GM18519 (cell line): ENCODE results near the gene HDDC2.
"Not testable (repeated sequence)": the region's sequence is repeated elsewhere in the genome, so short reads cannot be mapped to it uniquely, and the experiment has no call there.

Source experiments
- ATAC-seq: cut with Tn5 transposase; IDR thresholded peaks from one replicate; pipeline ENCODE4 v1.9.1; 2021; ENCODE audit warnings: mild to moderate bottlenecking, moderate library complexity; ENCODE audit not compliant: unreplicated experiment, low FRiP score

Gene HDDC2

DNA sequence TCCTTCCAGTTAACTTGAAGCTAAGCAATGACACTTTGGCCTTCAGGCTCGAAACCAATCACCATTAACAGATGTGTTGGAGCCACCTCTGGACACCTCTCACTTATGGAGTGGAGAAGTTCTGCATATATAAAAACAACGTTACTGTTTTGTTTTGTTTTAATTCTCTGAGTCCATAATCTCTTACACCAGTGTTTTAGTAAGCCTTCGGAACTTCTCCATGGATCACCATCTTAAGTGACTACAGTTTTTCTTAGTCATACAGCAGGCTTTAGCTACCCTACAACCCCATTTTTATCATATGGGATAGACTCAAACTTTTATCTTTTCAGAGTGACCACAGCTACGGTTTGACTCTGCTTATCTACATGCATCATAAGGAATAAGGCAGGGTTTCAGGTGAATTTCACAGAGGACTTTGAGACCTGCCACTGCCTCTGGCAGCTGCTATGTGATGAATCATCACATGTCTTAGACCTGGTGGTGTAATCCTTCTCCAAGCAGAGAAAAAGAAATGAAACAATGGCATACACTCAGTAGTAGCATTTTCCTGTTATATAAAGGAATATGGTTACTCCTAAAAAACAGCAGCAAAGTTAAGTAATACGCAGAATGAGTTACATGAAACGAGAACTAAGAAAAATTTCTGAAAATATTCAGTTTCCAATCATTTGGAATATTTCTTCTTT, 5.5 kb upstream of the HDDC2 start:
- ATAC-seq = no peak

DNA sequence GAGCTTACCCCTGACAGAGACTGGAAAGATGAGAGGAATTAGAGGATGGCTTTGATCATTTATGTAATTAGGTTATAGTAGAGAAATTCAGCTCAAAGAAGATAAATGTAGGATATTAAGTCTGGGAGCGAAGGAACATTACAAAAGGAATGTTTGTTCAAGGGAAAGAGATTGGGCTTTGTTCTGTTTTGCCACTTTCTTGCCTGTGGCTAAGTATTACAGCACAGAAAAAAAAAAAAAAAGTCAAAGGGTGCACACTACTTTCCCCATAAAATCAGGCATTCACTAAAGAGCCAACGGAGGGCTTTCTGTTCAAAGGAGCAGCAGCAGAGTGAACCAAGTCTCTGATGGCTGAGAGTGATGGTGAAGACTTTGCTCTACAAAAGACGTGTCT, 5.0 kb upstream of the HDDC2 start:
- no peak for ATAC-seq

DNA sequence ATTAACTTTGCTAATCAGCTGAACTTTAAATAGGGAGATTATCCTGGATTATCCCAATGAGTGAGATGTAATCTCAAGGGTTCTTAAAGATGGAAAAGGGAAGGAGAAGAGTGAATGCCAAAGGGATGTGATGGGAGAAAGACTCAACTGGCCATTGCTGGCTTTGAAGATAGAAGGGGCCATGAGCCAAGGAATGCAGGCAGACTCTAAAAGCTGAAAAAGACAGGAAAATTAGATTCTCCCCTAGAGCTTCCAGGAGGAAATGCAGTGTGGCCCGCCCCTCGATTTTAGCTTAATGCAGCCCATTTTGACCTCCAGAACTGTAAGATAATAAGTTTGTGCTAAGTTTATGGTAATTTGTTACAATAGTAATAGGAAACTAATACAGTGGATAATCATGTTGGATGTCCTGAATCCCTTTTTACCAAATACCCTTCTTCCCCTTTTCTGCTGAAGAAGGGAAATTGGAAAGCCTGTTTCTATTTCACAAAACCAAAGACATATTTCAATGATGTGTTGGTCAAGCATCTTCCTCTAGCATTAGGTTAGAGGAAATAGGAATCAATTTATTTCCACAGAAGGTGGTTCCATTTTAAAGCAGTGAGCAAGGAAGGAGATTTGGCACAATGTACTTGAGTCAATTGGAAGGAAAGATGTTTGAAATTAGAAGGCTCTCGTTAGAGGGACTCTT, 3.3 kb upstream of the HDDC2 start:
- ATAC-seq = no peak

DNA sequence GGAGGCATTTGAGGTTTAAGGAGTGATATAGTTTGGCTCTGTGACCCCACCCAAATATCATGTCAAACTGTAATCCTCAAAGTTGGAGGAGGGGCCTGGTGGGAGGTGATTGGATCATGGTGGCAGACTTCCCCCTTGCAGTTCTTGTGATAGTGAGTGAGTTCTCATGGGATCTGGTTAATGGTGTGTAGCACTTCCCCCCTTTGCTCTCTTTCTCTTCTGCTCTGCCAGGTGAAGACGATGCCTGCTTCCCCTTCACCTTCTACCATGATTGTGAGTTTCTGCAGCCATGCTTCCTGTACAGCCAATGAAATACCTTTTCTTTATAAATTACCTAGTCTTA, 1.7 kb upstream of the HDDC2 start:
- no peak for ATAC-seq

DNA sequence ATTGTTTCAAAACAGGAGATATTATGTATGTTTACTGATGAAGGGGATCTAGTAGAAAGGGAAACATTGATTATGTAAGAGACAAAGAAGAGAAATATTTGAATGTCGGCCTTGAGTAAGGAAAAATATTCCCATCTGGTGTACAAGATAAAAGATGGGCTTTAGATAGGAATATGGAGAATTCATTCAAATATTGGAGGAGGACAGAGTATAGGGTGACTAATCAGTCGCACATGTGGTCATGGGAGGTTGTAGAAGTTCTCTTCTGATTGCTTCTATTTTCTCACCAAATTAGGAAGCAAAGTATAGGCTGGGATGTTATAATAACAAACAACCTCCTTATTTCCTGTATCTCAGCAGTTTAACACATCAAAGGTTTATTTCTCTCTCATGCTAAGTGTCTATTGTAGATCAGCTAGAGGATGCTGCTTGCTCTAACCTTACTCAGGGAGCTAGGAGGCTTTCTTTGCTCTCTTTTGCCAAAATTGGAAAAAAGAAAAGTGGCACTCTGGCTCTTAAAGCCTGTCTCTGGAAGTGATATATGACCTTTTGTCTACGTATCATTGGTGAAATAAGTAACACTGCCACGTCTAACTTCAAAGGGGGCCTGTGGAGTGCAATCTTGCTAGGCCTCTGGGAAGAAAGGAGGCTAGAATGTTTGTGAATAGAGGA, 1.2 kb upstream of the HDDC2 start:
- no peak for ATAC-seq

DNA sequence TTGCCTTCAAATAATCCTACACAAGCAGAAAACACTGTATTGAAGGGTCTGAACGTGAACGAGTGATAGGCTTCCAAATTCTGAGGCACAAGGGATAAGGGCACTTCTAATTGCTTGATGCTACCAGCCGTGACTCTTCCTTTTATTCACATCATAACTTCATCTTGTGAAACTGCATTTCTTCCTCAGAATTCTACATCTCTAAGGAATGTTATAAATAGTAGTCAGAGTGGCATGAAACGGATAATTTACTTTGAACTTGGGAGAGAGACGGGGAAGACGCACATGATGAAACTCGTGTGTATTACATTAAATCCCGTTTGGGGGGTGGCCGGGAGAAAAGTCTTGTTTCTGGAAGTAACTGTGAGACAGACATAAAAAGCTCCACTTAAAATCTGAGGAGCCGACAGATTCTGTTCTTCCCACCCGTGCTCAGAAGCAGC, 754 bp downstream of the HDDC2 start:
- ATAC-seq = no peak

DNA sequence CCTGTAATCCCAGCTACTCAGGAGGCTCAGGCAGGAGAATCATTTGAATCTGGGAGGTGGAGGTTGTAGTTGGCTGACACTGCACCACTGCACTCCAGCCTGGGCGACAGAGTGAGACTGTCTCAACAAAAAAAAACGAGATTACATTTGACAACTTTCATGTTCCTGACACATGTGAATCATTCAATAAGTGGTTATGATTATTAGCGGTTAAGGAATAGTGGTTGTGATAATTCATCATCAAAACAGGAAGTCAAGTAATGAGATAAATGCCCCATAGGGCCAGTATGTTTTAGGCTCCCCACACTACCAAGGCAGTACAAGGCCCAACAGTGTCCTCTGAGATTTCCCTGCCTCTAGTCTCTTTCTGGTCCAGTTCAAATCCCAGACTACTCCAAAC, 2.5 kb downstream of the HDDC2 start:
- no peak for ATAC-seq

DNA sequence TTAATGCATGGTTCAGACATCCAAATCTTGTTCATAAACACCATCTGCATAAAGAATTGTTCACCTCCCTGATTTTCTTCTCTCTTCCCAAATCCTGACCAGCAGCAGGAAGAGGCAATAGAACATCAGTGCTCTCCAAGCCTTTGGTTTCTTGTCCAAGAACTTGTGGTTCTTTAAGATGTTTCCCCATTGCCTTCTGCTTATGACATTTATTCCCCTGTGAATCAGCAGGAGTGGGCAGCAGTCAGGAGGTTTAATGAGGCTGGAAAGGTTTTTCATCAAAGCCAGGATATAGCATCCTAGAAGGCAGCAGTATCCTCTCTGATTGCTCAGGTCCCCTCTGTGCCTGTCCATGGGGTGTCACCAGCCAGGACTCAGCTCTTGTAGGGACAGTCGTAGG, 5.3 kb downstream of the HDDC2 start:
- no peak for ATAC-seq

DNA sequence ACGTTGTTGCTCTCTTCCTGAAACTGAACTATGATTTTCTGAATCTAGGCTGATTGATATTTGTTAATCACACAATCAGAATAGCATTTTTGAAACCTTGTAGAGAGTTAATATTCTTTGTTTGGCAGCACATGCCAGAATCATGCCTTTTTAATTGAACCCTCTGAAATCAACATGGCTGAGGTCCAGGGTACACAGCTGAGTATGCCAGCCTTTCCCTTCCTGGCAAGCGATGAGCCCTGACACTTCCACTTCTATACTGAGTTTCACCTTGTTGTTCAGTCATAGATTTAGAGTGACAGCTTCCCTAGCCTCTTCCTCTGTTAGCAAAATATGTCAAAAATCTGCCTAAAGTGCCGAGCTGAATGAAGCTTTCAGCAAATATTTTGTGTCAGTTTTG, 6.8 kb downstream of the HDDC2 start:
- no peak for ATAC-seq

DNA sequence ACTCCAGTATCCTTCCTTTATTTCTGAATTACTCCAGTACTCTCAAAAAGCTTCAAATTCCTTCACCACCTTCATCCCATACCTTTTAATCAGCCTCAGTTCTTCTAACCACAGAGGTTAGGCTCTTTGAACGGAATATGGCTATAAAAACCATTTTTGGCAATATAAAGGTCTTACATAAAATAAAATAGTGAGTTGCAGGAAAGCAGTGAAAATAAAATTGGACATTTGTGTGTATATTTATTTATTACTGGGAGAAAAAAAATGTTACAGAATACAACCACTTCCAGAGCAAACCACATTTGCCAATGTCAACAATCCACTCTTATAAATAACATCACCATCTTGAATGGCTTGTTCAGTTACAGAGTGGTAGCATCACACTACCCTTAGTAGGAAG, 7.7 kb downstream of the HDDC2 start:
- no peak for ATAC-seq

DNA sequence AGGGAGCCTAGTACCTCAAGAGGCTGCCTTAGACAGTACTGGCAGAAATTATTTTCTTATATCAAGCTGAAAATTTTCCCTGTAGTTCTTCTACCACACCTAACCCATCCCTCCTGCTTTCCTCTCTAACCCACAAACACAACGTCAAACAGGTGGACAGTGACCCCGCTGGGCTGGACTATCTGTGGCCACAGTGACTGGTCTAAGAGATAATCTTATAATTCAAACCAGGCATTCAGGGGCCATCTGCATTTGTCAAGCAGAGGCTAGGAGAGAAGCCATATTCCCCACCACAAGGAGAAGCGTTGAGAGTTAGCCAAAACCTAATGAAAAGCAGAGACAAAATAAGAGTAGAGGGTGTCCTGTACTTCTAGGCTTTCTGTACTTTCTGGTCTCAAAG, 8.2 kb downstream of the HDDC2 start:
- ATAC-seq = no peak

DNA sequence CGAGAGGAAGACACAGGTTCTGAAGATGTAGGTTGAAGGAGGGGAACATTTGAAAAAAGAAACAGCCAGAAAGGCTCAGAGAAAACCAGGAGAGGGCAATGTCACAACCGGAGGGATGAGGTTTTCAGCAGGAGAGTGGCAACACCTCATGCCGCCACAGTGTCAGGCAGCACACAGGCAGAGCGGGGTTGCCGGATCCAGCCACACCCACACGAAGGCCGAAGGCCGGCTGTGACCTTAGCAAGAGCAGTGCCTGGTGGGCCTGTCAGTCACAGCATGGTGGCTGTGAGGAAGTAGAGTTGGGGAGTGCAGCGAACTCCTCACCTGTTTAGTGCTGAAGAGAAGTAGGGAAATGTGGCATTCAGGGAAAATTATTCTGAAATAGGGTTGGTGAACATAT, 14.0 kb downstream of the HDDC2 start:
- no peak for ATAC-seq

DNA sequence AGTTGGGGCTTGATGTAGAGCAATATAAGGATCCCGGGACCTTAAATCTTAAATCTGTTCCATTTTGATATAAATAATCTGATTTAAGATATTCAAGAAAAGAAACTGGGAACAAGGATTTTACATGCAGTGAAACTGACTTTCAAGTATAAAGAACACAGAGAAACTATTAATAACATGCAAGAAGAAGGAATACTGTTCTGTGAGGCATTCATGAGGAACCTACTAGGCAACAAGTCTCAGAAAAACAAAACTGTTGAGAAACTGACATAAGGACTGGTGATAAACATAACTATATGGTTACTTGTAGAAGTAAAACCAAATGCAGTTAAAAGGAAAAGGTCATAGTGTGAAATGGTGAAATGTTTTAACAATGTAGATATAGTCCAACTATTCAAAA, 15.8 kb downstream of the HDDC2 start:
- no peak for ATAC-seq

DNA sequence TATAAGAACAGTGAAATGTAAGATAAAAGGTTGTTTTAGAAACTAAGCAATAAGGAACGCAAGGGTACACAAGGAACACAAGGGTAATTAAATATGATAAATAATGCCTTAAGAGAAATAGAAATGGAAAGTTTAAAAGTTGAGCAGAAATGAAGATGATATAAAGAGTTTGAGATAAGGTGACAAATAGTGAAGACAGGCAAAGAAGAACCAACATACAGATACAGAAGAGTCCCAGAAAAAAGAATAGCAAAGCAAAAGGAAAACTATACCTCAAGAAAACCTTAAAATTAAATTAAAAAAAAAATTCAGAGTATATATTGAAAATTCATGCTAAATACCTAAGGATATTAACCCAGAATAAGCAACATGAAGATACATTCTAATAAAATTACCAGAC, 16.4 kb downstream of the HDDC2 start:
- ATAC-seq = no peak

DNA sequence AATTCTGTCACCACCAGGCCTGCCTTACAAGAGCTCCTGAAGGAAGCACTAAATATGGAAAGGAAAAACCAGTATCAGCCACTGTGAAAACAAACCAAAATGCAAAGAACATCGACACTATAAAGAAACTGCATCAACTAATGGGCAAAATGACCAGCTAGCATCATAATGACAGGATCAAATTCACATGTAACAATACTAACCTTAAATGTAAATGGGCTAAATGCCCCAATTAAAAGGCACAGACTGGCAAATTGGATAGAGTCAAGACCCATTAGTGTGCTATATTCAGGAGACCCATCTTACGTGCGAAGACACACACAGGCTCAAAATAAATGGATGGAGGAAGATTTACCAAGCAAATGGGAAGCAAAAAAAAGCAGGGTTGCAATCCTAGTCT, 19.3 kb downstream of the HDDC2 start:
- not testable (repeated sequence) for ATAC-seq

DNA sequence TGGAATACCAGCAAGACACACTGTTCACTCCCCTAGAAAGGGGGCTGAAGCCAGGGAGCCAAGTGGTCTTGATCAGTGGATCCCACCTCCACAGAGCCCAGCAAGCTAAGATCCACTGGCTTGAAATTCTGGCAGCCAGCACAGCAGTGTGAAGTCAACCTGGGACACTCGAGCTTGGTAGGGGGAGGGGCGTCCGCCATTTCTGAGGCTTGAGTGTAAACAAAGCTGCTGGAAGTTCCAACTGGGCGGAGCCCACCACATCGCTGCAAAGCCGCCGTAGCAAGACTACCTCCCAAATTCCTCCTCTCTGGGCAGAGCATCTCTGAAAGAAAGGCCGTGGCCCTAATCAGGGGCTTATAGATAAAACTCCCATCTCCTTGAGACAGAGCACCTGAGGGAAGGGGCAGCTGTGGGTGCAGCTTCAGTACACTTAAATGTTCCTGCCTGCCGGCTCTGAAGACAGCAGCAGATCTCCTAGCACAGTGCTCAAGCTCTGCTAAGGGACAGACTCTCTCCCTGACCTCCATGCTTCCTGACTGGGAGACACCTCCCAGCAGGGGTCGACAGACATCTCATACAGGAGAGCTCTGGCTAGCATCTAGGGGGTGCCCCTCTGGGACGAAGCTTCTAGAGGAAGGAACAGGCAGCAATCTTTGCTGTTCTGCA, 21.3 kb downstream of the HDDC2 start:
- not testable (repeated sequence) for ATAC-seq

DNA sequence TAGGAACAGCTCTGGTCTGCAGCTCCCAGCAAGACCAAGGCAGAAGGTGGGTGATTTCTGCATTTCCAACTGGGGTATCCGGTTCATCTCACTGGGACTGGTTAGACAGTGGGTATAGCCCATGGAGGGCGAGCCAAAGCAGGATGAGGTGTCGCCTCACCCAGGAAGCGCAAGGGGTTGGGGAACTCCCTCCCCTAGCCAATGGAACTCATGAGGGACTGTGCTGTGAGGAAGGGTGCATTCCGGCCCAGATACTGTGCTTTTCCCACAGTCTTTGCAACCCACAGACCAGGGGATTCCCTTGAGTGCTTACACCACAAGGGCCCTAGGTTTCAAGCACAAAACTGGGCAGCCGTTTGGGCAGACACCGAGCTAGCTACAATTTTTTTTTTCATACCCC, 21.8 kb downstream of the HDDC2 start:
- no peak for ATAC-seq

DNA sequence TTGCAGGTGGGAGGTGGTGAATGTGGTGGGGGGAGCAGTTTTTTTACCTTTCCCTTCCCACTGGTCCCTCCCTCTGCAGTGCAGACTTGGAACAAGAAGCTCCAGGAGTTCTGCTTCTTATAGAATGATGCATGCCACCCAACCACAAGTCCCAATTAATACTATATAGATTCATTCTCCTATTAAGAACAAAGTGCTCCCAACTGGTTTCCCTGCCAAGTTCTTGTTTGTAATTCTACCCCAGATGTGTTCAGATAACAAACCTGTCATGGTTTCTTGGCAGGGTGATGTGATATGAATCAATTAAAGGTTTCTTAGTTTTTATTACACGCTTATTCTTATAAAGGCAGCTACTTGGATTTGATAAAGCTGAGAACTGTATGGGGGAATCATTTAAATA, 23.9 kb downstream of the HDDC2 start:
- no peak for ATAC-seq

DNA sequence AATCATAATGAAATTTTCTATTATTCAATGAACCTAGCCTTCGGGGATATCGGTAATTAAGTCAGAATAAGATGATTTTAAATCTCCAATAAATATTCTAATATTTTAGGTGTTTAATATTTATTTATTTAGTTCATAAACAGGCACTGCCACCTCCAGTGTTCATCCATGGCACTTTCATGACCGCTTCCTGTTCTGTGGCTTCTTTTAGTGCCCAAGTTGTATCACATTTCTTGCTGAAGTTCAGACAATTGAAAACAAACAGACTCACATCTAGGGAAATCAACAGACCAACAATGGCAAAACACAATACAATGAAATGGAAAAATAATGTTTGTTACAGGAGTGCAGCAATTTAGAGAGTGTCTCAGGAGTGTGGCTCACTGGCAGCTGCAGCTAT, 26.0 kb downstream of the HDDC2 start:
- ATAC-seq = no peak

DNA sequence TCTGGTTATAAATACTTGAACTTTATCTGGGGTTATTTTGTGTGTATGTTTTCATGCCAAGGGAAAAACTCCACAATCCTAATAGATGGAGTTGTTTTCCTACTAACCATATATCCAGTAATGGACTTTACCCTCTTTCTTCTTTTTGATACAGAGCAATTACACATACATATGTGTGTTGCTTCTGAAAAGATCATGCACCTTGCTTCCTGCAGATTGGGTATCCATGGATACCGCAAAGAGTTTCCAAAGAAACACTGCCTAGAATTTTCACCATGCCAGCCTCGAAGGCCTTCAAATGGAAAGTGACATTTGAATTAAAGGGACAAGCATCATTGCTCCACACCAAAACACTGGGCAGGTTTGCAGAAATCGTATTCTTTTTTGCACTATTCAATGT, 26.8 kb downstream of the HDDC2 start:
- no peak for ATAC-seq

DNA sequence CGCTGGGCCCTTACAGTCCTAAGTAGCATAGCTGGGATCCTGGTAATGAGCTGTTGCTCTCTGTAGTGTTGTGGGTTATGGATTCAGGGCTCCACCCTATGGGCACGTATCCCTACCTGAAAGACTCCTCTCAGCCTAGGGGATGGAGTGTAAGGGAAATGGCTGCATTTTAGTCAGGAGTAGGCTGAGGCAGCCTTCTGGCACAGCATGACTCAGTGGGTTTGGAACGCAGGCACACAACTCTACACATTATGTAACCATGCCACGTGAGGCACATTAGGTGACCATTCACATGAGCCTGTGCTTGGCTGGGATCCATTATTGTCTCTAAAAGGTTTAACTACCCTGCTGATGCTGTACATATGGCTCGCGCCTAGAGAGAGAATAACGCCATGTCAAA, 27.8 kb downstream of the HDDC2 start:
- no peak for ATAC-seq

DNA sequence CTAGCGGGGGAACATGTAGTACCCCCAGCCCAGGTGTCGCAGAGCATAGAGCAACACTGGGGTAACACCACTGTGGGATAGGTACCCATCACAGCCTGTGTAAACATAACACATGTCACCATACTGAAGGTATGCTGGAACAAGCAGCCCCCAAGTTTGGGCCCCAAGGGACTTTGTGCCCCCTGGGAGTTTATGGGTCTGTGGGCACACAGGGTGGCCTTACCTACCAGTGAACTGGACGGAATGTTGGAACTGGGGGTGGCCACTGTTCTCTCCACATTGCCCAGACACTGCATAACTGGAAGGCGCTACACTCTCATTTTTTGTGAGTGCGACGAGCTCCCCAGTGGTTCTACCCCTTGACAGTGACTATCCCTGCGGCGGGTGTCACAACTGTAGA, 28.5 kb downstream of the HDDC2 start:
- no peak for ATAC-seq
